ENCODE data around the gene XIRP2.
"Not testable (repeated sequence)": the region's sequence is repeated elsewhere in the genome, so short reads cannot be mapped to it uniquely, and the experiment has no call there.

The XIRP2 gene

DNA sequence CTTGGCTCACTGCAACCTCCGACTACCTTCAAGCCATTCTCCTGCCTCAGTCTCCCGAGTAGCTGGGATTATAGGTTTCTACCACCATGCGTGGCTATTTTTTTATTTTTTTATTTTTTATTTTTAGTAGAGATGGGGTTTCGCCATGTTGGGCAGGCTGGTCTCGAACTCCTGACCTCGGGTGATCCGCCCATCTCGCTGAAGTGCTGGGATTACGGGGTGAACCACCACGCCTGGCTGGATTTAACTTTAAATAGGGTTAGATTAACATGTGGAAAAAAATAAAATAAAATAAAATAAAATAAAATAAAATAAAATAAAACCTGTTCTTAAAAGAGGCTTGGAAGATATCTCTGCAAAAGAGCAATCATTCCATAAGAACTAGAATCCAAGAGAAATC, 170.9 kb downstream of the XIRP2 start:
- DNase-seq, result no peak

DNA sequence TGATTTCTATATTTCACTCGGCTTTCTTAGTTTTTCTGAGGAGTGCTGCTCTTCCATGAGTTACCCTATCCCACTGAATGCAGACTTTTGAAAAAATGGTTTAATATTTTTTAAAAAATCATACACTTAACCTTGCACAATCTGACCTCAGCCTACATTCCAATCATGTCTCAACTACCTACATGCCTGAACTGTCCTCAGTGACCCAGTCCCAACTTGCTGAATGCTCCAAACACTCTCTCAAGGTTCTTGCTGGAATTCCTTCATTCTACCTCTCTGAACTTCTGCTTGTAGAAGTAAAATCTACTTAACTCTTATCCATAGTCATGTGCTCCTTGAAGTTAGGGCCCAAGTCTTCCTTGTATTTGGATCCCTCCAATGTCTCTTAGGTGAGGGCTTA, 181.6 kb downstream of the XIRP2 start:
- no peak for DNase-seq

DNA sequence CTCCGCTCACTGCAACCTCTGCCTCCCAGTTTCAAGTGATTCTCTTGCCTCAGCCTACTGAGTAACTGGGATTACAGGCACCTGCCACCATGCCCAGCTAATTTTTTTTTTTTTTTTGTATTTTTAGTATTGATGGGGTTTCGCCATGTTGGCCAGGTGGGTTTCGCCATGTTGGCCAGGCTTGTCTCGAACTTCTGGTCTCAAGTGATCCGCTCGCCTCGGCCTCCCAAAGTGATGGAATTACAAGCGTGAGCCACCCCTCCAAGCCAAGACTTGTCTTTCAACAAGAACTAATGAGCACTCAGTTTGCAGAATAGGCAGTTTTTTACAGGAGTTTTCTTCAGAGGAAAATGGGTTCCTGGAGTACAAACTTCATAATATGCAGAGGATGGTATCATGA, 187.4 kb downstream of the XIRP2 start:
- not testable (repeated sequence) for DNase-seq

DNA sequence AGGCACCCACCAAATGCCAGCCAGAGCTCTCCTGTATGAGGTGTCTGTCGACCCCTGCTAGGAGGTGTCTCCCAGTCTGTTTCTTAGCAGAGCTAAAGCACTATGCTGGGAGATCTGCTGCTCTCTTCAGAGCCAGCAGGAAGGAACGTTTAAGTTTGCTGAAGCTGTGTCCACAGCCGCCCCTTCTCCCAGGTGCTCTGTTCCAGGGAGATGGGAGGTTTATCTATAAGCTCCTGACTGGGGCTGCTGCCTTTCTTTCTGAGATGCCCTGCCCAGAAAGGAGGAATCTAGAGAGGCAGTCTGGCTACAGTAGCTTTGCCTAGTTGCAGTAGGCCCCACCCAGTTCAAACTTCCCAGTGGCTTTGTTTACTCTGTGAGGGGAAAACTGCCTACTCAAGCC, 210.7 kb downstream of the XIRP2 start:
- not testable (repeated sequence) for DNase-seq

DNA sequence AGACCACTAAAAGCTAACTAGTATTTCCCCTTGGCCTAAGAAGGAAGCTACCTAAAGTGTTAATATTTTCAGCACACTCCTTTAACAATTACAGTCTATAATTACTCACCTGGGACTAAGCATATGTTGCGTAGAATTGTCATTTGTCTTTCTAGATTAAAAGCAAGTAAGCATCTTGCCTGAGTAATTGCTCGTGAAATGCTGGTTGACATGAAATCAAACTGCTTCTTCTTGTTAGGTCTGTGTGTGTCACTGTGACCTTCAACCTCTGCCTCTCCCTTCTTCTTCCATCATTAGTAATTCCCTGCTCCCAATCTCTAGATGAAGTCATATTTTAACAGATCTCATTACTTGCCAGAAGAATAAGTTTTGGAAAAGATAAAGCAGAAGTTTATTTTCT, 212.2 kb downstream of the XIRP2 start:
- DNase-seq, result no peak

DNA sequence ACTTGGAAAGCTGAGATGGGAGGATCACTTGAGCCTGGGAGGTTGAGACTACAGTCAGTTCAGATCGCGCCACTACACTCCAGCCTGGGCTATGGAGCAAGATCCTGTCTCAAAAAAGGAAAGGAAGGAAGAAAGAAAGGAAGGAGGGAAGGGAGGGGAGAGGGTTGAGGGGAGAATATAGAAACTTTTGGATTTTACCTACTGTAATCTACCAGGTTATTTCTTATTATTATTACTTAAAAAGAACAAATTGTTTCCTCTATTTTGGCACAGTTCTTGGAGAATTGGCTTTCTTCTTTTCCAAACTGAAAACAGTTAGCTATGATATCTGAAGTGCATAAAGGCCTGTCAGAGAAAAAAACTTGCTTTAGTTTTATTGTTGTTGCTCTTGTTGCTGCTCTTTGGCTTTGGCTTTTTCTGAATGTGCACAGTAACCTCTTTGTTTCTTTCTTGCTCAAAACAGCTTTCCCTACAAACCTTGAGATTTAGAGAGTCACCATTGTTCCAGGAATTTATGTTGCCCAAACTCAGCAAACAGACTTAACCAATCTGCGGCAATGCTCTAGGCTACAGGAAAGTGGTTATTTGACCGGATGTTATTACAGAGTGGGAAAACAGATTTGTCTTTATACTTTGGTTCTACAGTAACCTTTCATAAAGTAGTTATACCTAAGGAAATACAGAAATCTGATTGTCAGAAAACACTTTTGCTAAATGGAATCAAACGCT, 214.9 kb downstream of the XIRP2 start:
- DNase-seq, result no peak

DNA sequence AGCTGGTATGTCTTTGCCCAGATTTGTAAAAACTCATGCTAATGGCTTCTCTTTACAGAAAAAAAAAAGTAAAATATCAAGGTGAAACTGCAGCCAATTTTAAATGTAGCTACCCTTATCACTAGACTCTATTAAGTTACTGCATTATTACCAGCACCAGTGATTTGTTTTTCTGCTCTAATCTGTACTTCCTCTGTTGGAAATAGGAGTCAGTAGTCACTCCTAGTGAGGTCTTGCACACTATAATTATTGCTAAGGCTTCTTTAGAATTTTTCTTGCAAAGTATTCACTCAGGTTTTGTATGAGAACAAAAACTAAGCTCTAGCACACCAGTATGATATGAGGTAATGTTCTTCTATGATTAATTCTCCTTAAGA, 215.5 kb downstream of the XIRP2 start:
- DNase-seq, result no peak

DNA sequence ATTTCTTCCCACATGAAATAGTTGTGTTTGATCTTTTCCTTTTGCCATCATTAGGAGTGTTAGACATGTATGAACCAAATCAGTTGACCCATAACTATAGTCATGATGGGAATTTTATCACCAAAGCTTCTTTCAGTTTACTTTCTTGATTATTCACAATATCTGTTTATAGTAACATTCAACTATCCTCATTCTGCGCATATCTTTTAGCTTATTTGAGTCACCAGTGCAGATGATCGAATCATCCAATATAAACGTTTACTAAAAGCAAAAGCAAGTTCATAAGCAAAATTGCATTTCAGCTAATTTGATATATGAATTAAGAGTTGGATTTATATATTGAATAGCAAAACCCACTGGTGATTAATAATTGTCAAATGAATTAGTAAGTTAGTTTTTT, 216.4 kb downstream of the XIRP2 start:
- DNase-seq, result no peak

DNA sequence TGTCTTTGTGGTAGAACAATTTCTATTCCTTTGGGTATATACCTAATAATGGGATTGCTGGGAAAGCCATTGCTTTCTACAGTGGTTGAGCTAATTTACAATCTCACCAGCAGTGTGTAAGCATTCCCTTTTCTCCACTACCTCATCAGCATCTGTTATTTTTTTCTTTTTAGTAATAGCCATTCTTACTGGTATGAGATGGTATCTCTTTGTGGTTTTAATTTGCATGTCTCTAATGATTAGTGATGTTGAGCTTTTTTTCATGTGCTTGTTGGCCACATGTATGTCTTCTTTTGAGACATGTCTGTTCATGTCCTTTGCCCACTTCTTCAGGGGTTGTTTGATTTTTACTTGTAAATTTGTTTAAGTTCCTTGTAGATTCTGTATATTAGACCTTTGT, 221.4 kb downstream of the XIRP2 start:
- DNase-seq, result not testable (repeated sequence)

DNA sequence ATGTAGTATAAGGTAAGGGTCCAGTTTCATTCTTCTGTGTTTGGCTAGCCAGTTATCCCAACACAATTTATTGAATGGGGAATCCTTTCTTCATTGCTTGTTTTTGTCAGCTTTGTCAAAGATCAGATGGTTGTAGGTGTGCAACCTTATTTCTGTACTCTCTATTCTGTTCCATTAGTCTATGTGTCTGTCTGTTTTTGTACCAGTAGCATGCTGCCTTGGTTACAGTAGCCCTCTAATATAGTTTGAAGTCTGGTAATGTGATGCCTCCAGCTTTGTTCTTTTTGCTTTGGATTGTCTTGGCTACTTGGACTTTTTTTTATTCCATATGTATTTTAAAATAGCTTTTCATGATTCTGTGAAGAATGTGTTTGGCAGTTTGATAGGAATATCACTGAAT, 222.1 kb downstream of the XIRP2 start:
- DNase-seq, result no peak

DNA sequence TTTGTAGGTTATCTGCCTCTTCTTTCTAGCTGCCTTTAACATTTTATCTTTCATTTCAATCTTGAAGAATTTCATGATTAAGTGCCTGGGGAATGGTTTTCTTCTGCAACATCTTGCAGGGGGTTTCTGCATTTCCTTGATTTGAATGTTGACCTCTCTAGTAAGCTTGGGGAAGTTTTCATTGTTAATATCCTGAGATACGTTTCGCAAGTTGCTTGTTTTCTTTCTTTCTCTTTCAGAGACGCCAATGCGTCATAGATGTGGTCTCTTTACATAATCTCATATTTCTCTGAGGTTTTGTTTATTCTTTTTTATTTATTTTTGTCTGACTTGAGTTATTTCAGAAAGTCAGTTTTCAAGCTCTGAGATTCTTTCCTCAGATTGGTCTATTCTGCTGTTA, 225.7 kb downstream of the XIRP2 start:
- no peak for DNase-seq

DNA sequence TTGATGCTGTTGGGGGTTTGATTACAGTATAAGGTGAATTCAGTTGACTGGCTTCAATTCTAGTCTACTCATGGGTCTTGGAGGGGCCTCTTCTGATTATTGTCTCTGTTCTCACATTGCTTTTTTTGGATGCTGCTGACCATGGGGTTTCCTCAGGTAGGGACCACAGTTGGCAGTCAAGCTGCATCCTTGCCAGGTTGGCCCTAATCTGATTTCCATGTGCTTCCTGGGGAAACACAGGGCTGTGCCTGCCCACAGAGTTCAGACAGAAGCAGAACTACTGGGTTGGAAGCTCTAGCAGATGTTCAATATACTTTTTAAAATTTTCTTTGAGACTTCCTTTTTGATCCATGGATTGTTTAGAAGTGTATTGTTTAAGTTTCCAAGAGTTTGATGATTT, 227.3 kb downstream of the XIRP2 start:
- no peak for DNase-seq

DNA sequence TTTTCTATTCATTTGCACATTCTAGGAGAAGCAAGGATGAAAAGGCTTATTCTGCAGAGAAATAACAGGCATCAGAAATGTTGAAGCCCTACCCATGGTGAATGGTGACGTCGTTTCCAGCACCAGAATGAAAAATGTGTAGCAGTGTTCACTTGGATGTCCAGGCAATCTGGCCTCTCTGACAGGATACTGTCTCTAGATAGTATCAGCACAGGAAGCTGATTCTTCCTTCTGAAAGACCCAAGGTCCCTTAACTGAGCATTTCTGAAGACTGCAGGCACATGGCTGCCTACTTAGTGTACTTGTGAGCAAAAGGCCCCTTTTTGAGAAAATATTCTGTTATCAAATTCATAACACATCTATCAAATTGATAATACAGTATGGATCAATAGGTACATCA, 234.1 kb downstream of the XIRP2 start:
- no peak for DNase-seq

DNA sequence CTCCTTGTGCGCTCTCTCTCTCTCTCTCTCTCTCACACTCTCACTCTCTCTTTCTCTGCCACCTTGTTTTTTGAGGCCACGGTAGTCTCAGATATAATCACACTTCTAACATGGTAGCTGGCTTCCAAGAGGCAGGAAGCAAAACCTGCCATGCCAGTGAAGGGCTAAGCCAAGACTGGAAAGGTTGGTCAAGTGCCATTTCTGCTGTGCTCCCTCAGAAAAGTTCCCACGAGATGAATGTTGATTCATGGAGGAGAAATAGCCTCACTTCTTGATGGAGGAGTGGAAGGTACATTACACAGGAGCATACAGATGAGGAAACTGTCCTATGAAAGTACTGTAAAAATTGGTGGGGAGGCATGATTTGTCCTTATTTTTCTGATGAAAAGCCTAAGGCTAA, 237.9 kb downstream of the XIRP2 start:
- DNase-seq, result no peak

DNA sequence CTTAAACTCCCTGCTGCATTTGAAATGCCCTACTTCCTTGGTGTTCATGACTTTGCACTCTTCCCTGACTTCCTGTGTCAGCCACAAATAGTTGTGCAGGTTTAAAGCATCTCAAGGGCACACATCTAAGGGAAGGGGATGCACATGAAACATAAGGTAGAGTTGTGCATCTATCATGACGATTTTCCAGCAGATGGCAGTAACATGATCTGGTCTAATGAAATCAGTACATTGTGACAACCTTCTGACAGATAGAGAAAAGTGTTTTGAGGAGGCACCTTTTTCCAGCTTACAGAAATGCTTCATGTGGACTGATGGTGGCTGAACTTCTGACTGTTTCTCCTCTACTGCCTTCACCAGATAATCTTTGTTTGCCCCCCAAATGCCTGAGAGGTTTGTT, 238.9 kb downstream of the XIRP2 start:
- DNase-seq, result no peak

DNA sequence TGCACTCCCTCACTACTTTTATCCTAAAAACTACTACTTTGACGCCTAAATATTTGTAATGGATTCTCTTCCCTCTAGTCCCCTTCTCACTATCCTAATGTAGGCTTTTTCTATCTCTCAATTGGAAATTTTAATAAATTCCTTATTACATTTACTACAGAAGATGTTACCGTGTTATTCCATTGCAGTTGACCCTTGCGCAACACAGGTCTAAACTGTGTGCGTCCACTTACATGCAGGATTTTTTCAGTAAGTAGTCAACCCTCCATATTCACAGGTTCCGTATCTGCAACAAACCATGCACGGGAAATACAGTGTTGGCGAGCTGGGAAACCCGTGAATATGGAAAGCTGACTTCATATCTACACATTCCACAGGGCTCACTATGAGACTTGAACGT, 239.8 kb downstream of the XIRP2 start:
- DNase-seq, result no peak

DNA sequence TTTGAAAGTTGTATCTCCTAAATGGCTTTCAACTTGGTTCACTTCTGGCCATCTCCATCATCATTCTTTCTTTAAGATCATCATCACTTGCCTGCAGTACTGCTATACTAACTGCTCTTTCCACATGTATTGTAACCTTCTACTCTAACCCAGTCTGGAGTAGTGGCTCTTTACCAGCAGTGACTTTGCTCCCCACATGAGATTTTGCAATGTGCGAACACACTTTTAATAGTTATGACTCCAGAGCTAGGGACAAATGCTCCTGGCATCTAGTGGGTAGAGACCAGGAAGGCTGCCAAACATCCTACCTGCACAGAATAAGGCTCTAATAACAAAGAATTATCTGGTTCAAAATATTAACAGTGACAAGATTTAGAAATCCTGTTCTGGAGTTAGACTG, 243.8 kb downstream of the XIRP2 start:
- DNase-seq, result no peak

DNA sequence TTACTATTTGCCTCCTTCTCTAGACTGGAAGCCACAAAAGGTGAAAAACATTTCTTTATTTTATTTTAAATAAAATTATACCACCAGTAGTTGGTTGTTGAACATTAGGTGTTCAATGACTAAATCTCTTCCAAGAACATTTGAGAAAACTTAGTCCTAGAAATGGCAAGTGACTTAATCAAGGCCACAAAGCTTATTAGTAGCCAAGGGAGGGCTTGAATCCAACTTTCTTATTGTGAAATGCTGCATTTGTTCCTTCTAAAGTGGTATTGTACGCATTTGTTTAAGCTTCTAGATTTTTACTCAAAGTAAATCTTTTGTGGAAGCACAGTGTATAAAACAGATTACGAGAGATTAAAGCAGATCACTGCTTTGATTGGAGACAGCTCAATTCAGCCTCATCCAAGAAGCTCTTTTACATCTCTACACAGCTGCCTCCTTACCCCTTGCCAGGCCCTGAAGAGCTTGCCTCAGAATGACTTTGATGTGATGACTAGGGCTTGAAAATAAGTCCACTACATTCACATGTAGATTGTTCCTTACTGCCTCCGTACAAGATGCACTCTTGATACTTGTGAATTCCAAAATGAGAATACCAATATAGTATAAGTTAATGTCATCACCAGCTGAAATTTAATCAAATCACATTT, 244.8 kb downstream of the XIRP2 start:
- no peak for DNase-seq

DNA sequence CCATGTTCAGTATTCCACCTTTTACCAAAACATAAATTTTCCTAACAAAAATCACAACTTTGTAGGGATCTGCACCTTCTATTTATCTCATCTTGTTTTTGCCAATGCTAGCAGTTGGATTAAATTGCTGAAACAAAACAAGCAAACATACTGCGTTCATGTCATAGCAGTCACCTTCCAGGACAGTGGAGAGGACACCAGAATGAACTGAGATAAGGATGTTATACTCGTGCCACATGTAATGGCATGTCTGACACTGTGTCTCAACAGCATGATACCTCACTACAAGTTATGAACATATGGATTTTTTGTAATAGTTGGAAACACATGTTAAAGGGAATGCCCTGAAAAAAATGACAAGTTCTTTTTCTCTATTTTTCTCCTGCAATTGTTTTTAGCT, 245.3 kb downstream of the XIRP2 start:
- no peak for DNase-seq

DNA sequence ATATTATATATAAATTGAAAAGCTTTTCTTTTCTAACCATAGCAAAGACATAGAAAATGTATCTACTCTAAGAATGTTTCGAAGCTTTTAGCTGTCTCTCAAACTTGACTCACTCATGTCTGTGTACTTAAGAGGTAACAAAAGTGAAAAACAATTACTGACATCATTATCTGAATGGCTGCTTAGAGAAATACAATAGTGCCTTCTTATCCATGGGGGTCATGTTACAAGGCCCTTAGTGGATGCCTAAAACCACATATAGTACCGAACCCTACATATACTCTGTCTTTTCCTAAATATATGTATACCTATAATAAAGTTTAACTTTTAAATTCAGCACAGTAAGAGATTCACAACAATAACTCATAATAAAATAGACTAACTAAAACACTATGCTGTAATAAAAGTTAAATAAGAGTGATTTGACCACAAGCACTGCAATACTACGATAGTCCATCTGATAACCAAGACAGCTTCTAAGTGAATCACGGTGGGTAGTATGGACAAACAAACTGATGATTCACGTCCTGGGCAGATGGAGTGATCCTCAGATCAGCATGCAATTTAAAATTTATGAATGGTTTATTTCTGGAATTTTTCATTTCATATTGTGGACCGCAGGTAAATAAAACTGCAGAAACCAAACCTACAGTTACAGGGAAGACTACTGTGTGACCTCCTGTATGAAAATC, 246.2 kb downstream of the XIRP2 start:
- peak; percentile 49 for DNase-seq

DNA sequence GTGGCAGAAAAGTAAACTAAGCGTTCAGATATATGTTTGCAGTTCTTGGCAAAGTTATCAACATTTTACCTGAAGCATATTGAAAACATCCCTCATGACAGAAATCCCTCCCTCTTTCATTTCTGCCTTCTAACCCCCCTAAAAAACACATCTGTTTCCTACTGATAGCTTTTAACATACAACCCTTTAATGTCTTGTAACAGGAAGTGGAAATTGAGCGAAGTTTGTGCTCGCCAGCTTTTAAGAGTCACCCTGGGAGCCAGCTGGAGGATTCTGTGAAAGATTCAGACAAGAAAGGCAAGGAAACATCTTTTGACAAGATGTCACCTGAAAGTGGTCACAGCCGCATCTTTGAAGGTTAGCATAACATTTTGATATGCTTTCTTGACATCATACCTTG, 247.4 kb downstream of the XIRP2 start:
- no peak for DNase-seq

DNA sequence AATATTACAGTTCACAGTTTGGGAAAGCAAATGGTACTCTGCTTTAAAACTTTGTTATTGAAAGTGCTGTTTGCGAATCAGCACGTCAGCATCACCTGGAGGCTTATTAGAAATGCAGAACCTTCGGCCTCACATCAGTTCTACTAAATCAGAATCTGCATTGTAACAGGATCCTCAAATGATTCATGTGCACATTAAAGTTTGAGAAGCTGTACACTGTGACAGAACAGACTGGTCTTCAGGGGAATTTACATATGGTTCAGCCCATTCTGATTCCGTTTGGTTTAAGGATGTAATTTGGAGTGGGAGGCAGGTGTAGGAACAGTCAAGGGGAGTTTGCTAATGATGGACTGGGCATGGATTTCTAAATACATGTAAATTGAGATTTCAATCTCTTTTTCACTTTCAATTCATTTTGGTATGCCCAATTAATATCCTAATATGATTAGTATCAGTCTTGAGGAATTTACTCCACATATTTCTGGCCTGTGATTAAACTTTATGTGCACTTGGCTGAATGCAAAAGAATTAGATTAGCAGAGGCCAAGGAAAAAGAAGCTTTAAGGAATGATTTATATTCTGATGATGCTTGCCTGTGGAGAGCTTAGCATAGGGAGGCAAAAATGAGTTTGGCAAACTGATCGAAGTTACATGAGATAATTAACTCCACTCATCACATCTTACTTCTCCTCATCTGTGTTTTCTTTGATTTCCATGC, 248.8 kb downstream of the XIRP2 start:
- DNase-seq, result no peak

DNA sequence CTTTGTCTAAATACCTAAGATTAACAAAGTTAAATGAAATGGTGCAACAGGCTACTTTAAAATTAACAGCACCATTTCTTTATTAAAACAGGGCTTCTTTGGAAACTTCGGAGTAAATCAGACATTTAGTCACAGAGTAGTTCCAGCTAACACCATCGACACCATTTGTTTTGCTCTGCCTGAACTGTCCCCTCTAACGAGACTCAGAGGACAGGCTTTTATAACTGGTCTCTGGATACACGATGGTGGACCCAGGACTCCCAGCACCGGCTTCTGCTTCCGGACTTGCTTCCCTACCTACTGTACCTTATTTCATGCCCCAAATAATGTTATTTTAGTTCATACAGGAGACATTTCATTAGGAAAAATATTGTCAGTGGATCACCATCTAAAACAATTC, 252.1 kb downstream of the XIRP2 start:
- no peak for DNase-seq

DNA sequence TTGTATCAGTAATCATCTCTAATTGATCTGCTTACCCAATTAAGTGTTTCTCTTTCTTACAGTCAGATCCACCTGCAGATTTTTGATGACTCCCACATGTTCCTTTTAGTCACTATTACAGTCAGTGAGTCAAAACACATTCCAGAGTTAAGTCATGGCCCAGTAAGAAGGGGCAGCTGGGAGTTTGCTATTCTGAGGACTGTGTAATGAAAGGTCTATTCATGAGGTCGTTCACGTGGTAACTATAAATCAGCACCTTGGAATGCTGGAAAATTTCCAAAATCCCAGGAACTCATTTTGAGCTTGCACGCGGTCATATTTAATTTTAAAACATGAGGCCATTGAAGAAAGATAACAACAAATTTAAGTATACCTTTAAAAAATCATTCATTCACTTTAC, 252.5 kb downstream of the XIRP2 start:
- DNase-seq, result no peak
